ENCODE measurements around the gene SHANK3.
"Not testable (repeated sequence)": the region's sequence is repeated elsewhere in the genome, so short reads cannot be mapped to it uniquely, and the experiment has no call there.

SHANK3 gene

DNA sequence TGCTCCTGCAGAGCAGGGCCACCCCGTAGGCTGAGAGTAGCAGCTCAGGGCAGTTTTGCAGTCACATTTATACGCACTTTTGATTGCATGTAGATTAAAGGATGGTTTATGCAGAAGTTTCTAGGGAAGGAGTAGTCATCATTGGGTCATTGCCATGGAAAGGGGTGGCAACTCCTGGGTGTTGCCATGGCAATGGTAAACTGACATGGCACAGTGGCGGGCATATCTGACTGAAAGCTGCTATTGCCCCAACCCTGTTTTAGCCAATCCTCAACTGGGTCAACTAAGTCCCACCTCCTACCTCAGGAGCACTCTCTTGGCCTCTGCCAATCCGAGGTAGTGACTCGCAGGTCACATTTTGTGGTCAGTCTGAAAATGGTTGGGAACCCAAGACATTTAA is 42.2 kb upstream of the SHANK3 start:
- H3K9me3 ChIP-seq (ENCODE audit: control insufficient read depth in 2 of 2, low read length in 2 of 2), result no peaks in the 10 kb centered on the region
- H3K4me1 ChIP-seq (ENCODE audit: control insufficient read depth in 2 of 2, insufficient read depth in 2 of 2, low read length in 2 of 2), result peaks cover 13 to 17% of the 10 kb centered on the region in 2 donors
- no peaks in the 10 kb centered on the region for H3K36me3 ChIP-seq (ENCODE audit: control insufficient read depth in 2 of 2, insufficient read depth in 2 of 2, low read length in 2 of 2)
- no peak overlapping the region for H3K27ac ChIP-seq (ENCODE audit: low read depth in 2 of 2, low read length in 2 of 2)
- no peak overlapping the region for H3K9ac ChIP-seq (ENCODE audit: low read depth in 1 of 2, low read length in 2 of 2)
- H3K27me3 ChIP-seq (ENCODE audit: control insufficient read depth in 2 of 2, insufficient read depth in 2 of 2, low read length in 2 of 2), result no peaks in the 10 kb centered on the region
- no peak overlapping the region for H3K4me3 ChIP-seq (ENCODE audit: low read length in 2 of 2)

DNA sequence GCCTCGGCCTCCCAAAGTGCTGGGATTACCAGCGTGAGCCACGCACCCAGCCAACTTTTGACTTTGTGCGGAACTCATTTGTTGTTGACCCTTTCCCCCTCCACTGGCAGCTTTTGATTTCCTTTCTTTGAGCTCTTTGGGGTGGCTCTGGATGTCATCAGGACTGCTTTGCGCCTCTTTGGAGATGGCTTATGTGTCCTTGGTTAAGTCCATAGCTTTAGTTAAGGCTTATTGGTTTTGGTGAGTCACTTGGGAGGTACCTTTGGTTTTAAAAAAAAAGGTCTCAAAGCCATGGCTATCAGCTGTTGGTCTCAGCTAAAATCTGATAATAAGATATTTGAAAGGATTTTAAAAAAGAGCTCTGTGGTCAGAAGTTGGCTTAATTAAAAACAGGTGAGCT is 39.5 kb upstream of the SHANK3 start:
- no peak overlapping the region for H3K4me3 ChIP-seq (ENCODE audit: low read length in 2 of 2)
- H3K9ac ChIP-seq (ENCODE audit: low read depth in 1 of 2, low read length in 2 of 2), result no peak overlapping the region
- H3K4me1 ChIP-seq (ENCODE audit: control insufficient read depth in 2 of 2, insufficient read depth in 2 of 2, low read length in 2 of 2), result peaks cover 7 to 9% of the 10 kb centered on the region in 2 donors
- H3K27me3 ChIP-seq (ENCODE audit: control insufficient read depth in 2 of 2, insufficient read depth in 2 of 2, low read length in 2 of 2), result no peaks in the 10 kb centered on the region
- H3K36me3 ChIP-seq (ENCODE audit: control insufficient read depth in 2 of 2, insufficient read depth in 2 of 2, low read length in 2 of 2), result no peaks in the 10 kb centered on the region
- no peak overlapping the region for H3K27ac ChIP-seq (ENCODE audit: low read depth in 2 of 2, low read length in 2 of 2)
- H3K9me3 ChIP-seq (ENCODE audit: control insufficient read depth in 2 of 2, low read length in 2 of 2), result no peaks in the 10 kb centered on the region

DNA sequence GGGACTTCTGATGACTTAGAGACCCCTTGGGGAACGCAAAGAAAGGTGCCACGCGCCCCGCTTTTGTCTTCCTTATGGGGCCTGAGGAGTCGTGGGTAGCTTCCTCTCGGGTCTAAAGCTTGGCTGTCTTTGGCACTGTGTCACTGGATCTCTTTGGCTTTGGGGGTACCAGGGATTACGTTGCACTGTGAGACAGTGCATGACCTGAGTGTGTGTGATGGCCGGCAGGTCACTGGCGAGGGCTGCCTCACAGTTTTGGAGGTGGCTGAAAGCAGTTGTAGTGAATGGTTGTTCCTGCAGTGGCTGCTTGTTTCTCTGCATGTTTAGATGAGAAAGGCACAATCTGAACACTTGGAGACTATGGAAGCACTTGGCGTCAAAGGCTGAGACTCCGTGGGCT is 38.9 kb upstream of the SHANK3 start:
- no peaks in the 10 kb centered on the region for H3K36me3 ChIP-seq (ENCODE audit: control insufficient read depth in 2 of 2, insufficient read depth in 2 of 2, low read length in 2 of 2)
- no peaks in the 10 kb centered on the region for H3K27me3 ChIP-seq (ENCODE audit: control insufficient read depth in 2 of 2, insufficient read depth in 2 of 2, low read length in 2 of 2)
- peaks cover 2 to 3% of the 10 kb centered on the region in 2 donors for H3K4me1 ChIP-seq (ENCODE audit: control insufficient read depth in 2 of 2, insufficient read depth in 2 of 2, low read length in 2 of 2)
- H3K27ac ChIP-seq (ENCODE audit: low read depth in 2 of 2, low read length in 2 of 2), result no peak overlapping the region
- no peak overlapping the region for H3K4me3 ChIP-seq (ENCODE audit: low read length in 2 of 2)
- H3K9ac ChIP-seq (ENCODE audit: low read depth in 1 of 2, low read length in 2 of 2), result no peak overlapping the region
- no peaks in the 10 kb centered on the region for H3K9me3 ChIP-seq (ENCODE audit: control insufficient read depth in 2 of 2, low read length in 2 of 2)

DNA sequence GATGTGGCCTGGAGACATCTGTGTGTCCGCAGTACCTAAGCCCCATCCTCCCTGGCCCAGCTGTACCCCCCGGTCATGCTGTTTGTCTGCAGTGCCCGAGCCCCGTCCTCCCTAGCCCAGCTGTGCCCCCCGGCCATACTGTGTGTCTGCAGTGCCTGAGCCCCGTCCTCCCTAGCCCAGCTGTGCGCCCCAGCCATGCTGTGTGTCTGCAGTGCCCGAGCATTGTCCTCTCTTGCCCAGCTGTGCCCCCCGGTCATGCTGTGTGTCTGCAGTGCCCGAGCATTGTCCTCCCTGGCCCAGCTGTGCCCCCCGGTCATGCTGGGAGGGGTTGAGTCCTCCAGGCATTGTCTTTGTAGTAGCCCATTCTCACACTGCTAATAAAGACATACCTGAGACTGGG is 37.0 kb upstream of the SHANK3 start:
- Histone ChIP-seq H3K4me3 (ENCODE audit: low read length in 2 of 2) (no peak overlapping the region), H3K9ac (ENCODE audit: low read depth in 1 of 2, low read length in 2 of 2) (no peak overlapping the region), H3K9me3 (ENCODE audit: control insufficient read depth in 2 of 2, low read length in 2 of 2) (no peaks in the 10 kb centered on the region), H3K4me1 (ENCODE audit: control insufficient read depth in 2 of 2, insufficient read depth in 2 of 2, low read length in 2 of 2) (no peaks in the 10 kb centered on the region), H3K27me3 (ENCODE audit: control insufficient read depth in 2 of 2, insufficient read depth in 2 of 2, low read length in 2 of 2) (no peaks in the 10 kb centered on the region), H3K36me3 (ENCODE audit: control insufficient read depth in 2 of 2, insufficient read depth in 2 of 2, low read length in 2 of 2) (no peaks in the 10 kb centered on the region), H3K27ac (ENCODE audit: low read depth in 2 of 2, low read length in 2 of 2) (no peak overlapping the region)

DNA sequence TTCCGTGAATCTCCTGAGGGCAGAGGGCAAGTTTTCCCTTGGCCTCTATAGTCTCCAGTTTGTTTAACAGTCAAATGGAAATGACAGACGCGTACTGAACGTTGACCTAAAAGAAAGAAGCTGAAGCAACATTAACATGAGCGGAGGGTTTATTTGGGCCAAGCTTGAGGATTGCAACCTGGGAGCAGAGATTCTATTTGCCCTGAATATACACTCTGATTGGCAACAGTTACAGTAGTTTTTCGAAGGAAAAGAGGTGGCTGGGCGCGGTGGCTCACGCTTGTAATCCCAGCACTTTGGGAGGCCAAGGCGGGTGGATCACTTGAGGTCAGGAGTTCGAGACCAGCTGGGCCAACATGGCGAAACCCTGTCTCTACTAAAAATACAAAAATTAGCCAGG is 32.3 kb upstream of the SHANK3 start:
- H3K4me1 ChIP-seq (ENCODE audit: control insufficient read depth in 2 of 2, insufficient read depth in 2 of 2, low read length in 2 of 2); H3K27ac ChIP-seq (ENCODE audit: low read depth in 2 of 2, low read length in 2 of 2): not testable (repeated sequence)

DNA sequence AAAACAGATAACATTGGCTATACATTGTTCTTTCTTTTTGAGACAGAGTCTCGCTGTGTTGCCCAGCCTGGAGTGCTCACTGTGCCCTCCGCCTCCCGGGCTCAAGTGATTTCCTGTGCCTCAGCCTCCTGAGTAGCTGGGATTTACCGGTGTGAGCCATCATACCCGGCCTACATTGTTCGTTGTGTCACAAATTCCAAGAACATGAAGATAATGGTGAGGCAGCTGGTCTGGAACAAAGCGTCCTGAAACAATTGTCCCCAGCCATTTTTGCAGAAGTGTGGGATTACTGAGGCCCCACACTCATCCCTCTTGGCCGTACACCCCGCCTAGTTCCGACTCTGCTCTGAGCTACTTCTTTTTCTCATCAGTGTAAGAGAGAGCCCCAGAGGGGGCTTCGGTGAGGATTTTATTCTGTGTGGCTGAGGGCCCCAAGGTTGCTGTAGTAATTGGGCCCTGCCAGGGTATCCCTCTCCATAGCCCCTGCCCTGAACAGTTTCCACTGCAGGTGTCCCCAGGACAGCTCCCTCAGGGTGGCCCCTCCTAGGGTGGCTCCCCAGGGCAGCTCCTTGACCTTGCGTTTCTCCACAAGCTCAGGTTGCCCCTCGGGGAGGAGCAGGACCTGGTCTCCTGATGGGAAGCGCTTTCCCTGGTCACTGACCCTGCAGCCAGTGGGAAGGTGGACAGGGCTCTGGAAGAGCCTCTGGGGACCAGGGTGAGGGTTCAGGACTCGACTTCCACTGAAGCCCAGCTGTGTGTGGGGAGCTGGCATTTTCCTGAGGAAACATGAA is 31.6 kb upstream of the SHANK3 start:
- H3K4me3 ChIP-seq (ENCODE audit: low read length in 2 of 2), result no peak overlapping the region
- peaks cover 8 to 11% of the 10 kb centered on the region in 2 donors for H3K27me3 ChIP-seq (ENCODE audit: control insufficient read depth in 2 of 2, insufficient read depth in 2 of 2, low read length in 2 of 2)
- no peak overlapping the region for H3K27ac ChIP-seq (ENCODE audit: low read depth in 2 of 2, low read length in 2 of 2)
- H3K9ac ChIP-seq (ENCODE audit: low read depth in 1 of 2, low read length in 2 of 2), result no peak overlapping the region
- no peaks in the 10 kb centered on the region for H3K4me1 ChIP-seq (ENCODE audit: control insufficient read depth in 2 of 2, insufficient read depth in 2 of 2, low read length in 2 of 2)
- H3K9me3 ChIP-seq (ENCODE audit: control insufficient read depth in 2 of 2, low read length in 2 of 2), result no peaks in the 10 kb centered on the region
- H3K36me3 ChIP-seq (ENCODE audit: control insufficient read depth in 2 of 2, insufficient read depth in 2 of 2, low read length in 2 of 2), result no peaks in the 10 kb centered on the region

More for the DNA sequence above, 32.3 kb upstream of the SHANK3 start:
- not testable (repeated sequence) for H3K9me3 ChIP-seq (ENCODE audit: control insufficient read depth in 2 of 2, low read length in 2 of 2); H3K4me3 ChIP-seq (ENCODE audit: low read length in 2 of 2); H3K27me3 ChIP-seq (ENCODE audit: control insufficient read depth in 2 of 2, insufficient read depth in 2 of 2, low read length in 2 of 2); H3K9ac ChIP-seq (ENCODE audit: low read depth in 1 of 2, low read length in 2 of 2); H3K36me3 ChIP-seq (ENCODE audit: control insufficient read depth in 2 of 2, insufficient read depth in 2 of 2, low read length in 2 of 2)

DNA sequence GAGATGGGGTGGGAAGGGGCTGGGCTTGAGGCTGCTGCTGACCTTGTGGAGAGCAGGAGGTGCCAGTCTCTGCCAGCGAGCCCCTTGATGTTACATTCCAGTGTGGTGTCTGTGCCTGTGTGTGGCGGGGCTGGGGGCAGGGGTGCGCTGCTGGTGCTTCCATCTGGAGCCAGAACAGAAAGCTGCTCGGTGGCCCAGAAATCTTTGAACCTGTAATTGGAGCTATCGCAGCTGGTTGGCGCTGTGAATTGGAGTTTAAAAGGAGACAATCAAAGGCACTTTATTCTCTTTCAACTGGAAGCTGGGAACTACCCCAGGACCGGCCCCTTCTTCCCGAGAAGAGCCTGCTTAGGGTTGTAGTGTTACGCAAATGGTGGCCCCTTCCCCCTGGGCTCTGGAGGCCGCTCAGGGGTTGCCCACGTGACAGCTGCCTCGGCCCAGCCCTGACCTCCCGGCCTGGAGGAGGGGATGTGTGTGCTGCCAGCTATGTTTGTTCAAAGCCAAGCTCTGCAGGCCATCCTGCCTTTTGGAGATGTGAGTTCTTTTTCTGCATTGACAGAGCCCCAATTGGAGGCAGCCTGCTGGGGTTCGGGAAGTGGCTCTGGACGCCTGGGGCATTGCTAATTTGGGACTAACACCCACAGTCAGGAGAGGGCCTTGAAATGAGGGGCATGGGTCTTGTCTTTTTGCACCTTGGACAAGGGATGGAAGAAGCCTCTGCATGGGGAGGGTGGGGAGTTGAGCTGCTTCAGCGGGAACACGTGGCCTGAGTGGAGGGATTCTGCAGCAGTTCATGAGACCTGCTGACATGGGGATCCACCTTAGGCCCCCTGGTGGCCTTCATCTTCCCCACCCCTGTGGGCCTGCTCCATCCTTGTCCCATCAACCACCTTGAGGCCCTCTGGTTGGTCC is 30.7 kb upstream of the SHANK3 start:
- no peak overlapping the region for H3K27ac ChIP-seq (ENCODE audit: low read depth in 2 of 2, low read length in 2 of 2)
- no peaks in the 10 kb centered on the region for H3K4me1 ChIP-seq (ENCODE audit: control insufficient read depth in 2 of 2, insufficient read depth in 2 of 2, low read length in 2 of 2)
- H3K36me3 ChIP-seq (ENCODE audit: control insufficient read depth in 2 of 2, insufficient read depth in 2 of 2, low read length in 2 of 2), result no peaks in the 10 kb centered on the region
- H3K4me3 ChIP-seq (ENCODE audit: low read length in 2 of 2), result no peak overlapping the region
- H3K9me3 ChIP-seq (ENCODE audit: control insufficient read depth in 2 of 2, low read length in 2 of 2), result no peaks in the 10 kb centered on the region
- H3K9ac ChIP-seq (ENCODE audit: low read depth in 1 of 2, low read length in 2 of 2), result no peak overlapping the region
- H3K27me3 ChIP-seq (ENCODE audit: control insufficient read depth in 2 of 2, insufficient read depth in 2 of 2, low read length in 2 of 2), result peaks cover 8 to 11% of the 10 kb centered on the region in 2 donors

DNA sequence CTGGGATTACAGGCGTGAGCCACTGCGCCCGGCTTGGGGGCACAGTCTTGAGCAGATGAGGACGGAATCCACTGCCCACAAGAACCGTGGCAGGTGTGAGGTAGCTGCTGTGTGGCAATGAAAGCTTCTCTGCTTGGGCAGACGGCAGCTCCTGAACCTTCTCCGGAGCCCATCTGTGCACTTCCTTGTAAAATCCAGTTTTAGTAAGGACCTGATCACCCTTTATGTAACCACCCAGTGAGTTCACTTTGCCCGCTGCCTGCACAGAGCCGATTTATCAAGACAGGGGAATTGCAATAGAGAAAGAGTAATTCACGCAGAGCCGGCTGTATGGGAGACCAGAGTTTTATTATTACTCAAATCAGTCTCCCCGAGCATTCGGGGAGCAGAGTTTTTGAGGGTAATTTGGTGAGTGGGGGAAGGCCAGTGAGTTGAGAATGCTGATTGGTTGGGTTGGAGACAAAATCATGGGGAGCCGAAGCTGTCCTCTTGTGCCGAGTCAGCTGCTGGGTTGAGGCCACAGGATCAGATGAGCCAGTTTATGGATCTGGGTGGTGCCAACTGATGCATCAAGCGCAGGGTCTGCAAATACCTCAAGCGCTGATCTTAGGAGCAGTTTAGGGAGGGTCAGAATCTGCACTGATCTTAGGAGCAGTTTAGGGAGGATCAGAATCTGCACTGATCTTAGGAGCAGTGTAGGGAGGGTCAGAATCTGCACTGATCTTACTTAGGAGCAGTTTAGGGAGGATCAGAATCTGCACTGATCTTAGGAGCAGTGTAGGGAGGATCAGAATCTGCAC is 29.4 kb upstream of the SHANK3 start:
- not testable (repeated sequence) for H3K36me3 ChIP-seq (ENCODE audit: control insufficient read depth in 2 of 2, insufficient read depth in 2 of 2, low read length in 2 of 2); H3K27ac ChIP-seq (ENCODE audit: low read depth in 2 of 2, low read length in 2 of 2); H3K9me3 ChIP-seq (ENCODE audit: control insufficient read depth in 2 of 2, low read length in 2 of 2); H3K9ac ChIP-seq (ENCODE audit: low read depth in 1 of 2, low read length in 2 of 2); H3K4me3 ChIP-seq (ENCODE audit: low read length in 2 of 2); H3K4me1 ChIP-seq (ENCODE audit: control insufficient read depth in 2 of 2, insufficient read depth in 2 of 2, low read length in 2 of 2)
- peaks cover 8 to 11% of the 10 kb centered on the region in 2 donors for H3K27me3 ChIP-seq (ENCODE audit: control insufficient read depth in 2 of 2, insufficient read depth in 2 of 2, low read length in 2 of 2)

DNA sequence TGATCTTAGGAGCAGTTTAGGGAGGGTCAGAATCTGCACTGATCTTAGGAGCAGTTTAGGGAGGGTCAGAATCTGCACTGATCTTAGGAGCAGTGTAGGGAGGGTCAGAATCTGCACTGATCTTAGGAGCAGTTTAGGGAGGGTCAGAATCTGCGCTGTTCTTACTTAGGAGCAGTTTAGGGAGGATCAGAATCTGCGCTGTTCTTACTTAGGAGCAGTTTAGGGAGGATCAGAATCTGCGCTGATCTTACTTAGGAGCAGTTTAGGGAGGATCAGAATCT is 28.9 kb upstream of the SHANK3 start:
- H3K36me3 ChIP-seq (ENCODE audit: control insufficient read depth in 2 of 2, insufficient read depth in 2 of 2, low read length in 2 of 2); H3K9me3 ChIP-seq (ENCODE audit: control insufficient read depth in 2 of 2, low read length in 2 of 2); H3K9ac ChIP-seq (ENCODE audit: low read depth in 1 of 2, low read length in 2 of 2); H3K4me3 ChIP-seq (ENCODE audit: low read length in 2 of 2); H3K4me1 ChIP-seq (ENCODE audit: control insufficient read depth in 2 of 2, insufficient read depth in 2 of 2, low read length in 2 of 2); H3K27ac ChIP-seq (ENCODE audit: low read depth in 2 of 2, low read length in 2 of 2): not testable (repeated sequence)
- peaks cover 8 to 11% of the 10 kb centered on the region in 2 donors for H3K27me3 ChIP-seq (ENCODE audit: control insufficient read depth in 2 of 2, insufficient read depth in 2 of 2, low read length in 2 of 2)

DNA sequence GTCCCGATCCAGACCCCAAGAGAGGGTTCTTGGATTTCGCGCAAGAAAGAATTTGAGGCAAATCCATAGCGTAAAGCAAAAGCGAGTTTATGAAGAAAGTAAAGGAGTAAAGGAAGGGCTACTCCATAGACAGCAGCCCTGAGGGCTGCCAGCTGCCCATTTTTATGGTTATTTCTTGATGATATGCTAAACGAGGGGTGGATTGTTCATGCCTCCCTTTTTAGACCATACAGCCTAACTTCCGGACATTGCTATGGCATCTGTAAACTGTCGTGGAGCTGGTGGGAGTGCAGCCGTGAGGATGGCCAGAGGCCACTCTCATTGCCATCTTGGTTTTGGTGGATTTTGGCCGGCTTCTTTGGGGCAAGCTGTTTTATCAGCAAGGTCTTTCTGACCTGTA is 19.4 kb upstream of the SHANK3 start:
- H3K4me1 ChIP-seq (ENCODE audit: control insufficient read depth in 2 of 2, insufficient read depth in 2 of 2, low read length in 2 of 2), result no peaks in the 10 kb centered on the region
- H3K9ac ChIP-seq (ENCODE audit: low read depth in 1 of 2, low read length in 2 of 2), result no peak overlapping the region
- H3K27me3 ChIP-seq (ENCODE audit: control insufficient read depth in 2 of 2, insufficient read depth in 2 of 2, low read length in 2 of 2), result peaks cover 0 to 8% of the 10 kb centered on the region in 2 donors
- H3K36me3 ChIP-seq (ENCODE audit: control insufficient read depth in 2 of 2, insufficient read depth in 2 of 2, low read length in 2 of 2), result no peaks in the 10 kb centered on the region
- H3K4me3 ChIP-seq (ENCODE audit: low read length in 2 of 2), result no peak overlapping the region
- H3K9me3 ChIP-seq (ENCODE audit: control insufficient read depth in 2 of 2, low read length in 2 of 2), result no peaks in the 10 kb centered on the region
- H3K27ac ChIP-seq (ENCODE audit: low read depth in 2 of 2, low read length in 2 of 2), result no peak overlapping the region

All from mucosa of rectum (tissue), 2 donors.